Uterus (tissue), 4 donors: Measurements from ENCODE around the gene CCM2. TPM values are rescaled to one million over a fixed set of nuclear protein-coding genes. Genes with fewer than 3 reads are reported as not detected.

Source experiments
- DNase-seq, 2 donors: peaks; one replicate each; pipeline ENCODE4 v3.0.0-alpha.2; 2019 to 2020
- H3K27ac ChIP-seq, 2 donors: fragments of 200-600 bp; sonication (generic); 1 replicate in 1 of 2; 2 replicates in 1 of 2; pipeline ENCODE4 v1.5.1; 2016 to 2018
- H3K27me3 ChIP-seq, 2 donors: fragments of 200-600 bp; sonication (generic); one replicate each; pipeline ENCODE4 v1.5.1; 2018 to 2019; ENCODE audit warnings: control low read depth in 1 of 2
- H3K36me3 ChIP-seq, 2 donors: fragments of 200-600 bp; sonication (generic); one replicate each; pipeline ENCODE4 v1.5.1; 2019; ENCODE audit warnings: control low read depth in 1 of 2
- H3K4me1 ChIP-seq, 2 donors: fragments of 200-600 bp; sonication (generic); one replicate each; pipeline ENCODE4 v1.5.1; 2018 to 2019; ENCODE audit warnings: control low read depth in 1 of 2
- H3K4me3 ChIP-seq, 2 donors: fragments of 200-600 bp; sonication (generic); 1 replicate in 1 of 2; 2 replicates in 1 of 2; pipeline ENCODE4 v1.5.1; 2018 to 2019; ENCODE audit warnings: mild to moderate bottlenecking in 1 of 2
- H3K9me3 ChIP-seq, 2 donors: fragments of 200-600 bp; sonication (generic); one replicate each; pipeline ENCODE4 v1.5.1; 2019; ENCODE audit warnings: control low read depth in 1 of 2
- POLR2A ChIP-seq, 2 donors: fragments of 450-650 bp; IDR thresholded peaks; one replicate each; pipeline ENCODE4 v1.6.1; 2016; ENCODE audit warnings: antibody characterized with exemption in 2 of 2, mild to moderate bottlenecking in 1 of 2, moderate library complexity in 1 of 2
- intact Hi-C: fragments of 100-400 bp; cut with DNase I; formaldehyde crosslinking; loops from one replicate; pipeline ENCODE4 v1.15.1; 2023; ENCODE audit warnings: low total_unique reads
- total RNA-seq, 4 donors: library from RNA; depleted of rRNA in 3 of 4; stranded (reverse); fragments of >200 nt in 3 of 4; gene quantifications; one replicate each; pipeline versions ENCODE4 v1.1.0 to v1.2.4, GENCODE V29; 2014 to 2023
- TF ChIP-seq, protein P1 (sequence below), 4 experiments: fragments of 200-600 bp in 2 of 4; fragments of 450-650 bp in 2 of 4; sonication (generic) in 2 of 4; IDR thresholded peaks; one replicate each; pipeline ENCODE4 v1.5.1; 2016 to 2019; ENCODE audit warnings: antibody characterized with exemption in 4 of 4, mild to moderate bottlenecking in 2 of 4, moderate library complexity in 1 of 4
- donor health status: DM: yes; HTN: yes; CAD: no.

CCM2 gene
- total RNA-seq, 4 donors from 2014 or later: 7.6 to 70.2 (median 33.6) TPM

DNA sequence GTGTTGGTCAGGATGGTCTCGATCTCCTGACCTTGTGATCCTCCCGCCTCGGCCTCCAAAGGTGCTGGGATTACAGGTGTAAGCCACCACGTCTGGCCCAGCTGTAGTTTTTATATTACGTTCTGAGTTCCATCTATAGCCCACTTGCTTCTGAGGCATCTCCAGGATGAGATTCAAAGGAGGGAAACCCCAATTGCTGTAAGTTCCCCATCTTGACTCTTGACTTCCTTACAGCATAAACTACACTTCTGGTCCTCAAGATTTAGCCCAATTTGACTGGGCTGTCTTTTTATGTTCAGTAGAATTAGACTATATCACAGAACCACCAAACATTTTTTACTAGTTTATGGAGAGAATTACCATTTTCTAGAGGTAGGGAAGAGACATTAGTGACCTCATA is 44.3 kb downstream of the CCM2 start:
- Histone ChIP-seq H3K4me1 (no peaks in the 10 kb centered on the region), H3K4me3 (no peak overlapping the region), H3K27ac (no peak overlapping the region), H3K36me3 (no peaks in the 10 kb centered on the region), H3K9me3 (no peaks in the 10 kb centered on the region), H3K27me3 (no peaks in the 10 kb centered on the region)
- TF ChIP-seq, protein P1, sequence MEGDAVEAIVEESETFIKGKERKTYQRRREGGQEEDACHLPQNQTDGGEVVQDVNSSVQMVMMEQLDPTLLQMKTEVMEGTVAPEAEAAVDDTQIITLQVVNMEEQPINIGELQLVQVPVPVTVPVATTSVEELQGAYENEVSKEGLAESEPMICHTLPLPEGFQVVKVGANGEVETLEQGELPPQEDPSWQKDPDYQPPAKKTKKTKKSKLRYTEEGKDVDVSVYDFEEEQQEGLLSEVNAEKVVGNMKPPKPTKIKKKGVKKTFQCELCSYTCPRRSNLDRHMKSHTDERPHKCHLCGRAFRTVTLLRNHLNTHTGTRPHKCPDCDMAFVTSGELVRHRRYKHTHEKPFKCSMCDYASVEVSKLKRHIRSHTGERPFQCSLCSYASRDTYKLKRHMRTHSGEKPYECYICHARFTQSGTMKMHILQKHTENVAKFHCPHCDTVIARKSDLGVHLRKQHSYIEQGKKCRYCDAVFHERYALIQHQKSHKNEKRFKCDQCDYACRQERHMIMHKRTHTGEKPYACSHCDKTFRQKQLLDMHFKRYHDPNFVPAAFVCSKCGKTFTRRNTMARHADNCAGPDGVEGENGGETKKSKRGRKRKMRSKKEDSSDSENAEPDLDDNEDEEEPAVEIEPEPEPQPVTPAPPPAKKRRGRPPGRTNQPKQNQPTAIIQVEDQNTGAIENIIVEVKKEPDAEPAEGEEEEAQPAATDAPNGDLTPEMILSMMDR (IDR thresholded peaks at IDR 0.05): no peak
- TF ChIP-seq POLR2A (IDR thresholded peaks at IDR 0.05): no peak
- no peak for DNase-seq
- intact Hi-C loops: no loop called here

DNA sequence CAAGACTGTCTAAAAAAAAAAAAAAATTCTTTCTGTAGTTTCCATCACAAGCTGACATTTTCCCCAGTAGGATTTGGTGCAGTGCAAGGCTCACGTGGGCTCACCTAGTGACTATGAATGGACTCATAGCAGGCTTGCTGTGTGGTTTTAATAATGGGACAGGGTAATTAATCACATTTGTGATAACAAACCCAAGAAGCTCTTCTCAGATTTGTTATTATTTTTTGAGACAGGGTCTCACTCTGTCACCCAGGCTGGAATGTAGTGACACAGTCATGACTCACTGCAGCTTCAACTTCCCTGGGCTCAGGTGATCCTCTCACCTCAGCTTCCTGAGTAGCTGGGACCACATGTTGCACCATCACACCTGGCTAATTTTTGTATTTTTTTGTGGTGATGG is 48.7 kb downstream of the CCM2 start:
- no peaks in the 10 kb centered on the region for H3K27me3 ChIP-seq
- no peak overlapping the region for H3K4me3 ChIP-seq
- intact Hi-C loops: no loop called here
- TF ChIP-seq, protein P1 (IDR thresholded peaks at IDR 0.05): no peak
- TF ChIP-seq POLR2A (IDR thresholded peaks at IDR 0.05): no peak
- H3K36me3 ChIP-seq: no peaks in the 10 kb centered on the region
- no peaks in the 10 kb centered on the region for H3K4me1 ChIP-seq
- H3K27ac ChIP-seq: no peak overlapping the region
- DNase-seq: no peak
- H3K9me3 ChIP-seq: no peaks in the 10 kb centered on the region

DNA sequence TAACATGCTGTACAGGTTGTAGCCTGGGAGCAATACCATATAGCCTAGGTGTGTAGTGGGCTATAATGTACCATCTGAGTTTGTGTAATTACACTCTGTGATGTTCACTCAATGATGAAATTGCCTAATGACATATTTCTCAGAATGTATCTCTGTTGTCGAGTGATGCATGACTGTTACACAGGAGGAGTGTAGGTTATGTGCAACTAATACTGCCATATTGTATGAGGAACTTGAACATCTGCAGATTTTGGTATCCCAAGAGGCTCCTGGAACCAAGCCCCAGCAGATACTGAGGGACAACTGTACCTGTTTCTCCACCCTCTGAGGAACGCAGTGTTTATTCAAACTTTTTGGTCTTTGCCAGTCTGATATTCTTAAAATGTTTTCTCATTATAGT is 50.2 kb downstream of the CCM2 start:
- TF ChIP-seq, protein P1 (IDR thresholded peaks at IDR 0.05): no peak
- no peak for TF ChIP-seq POLR2A (IDR thresholded peaks at IDR 0.05)
- Histone ChIP-seq H3K9me3 (no peaks in the 10 kb centered on the region), H3K4me3 (no peak overlapping the region), H3K27me3 (no peaks in the 10 kb centered on the region), H3K4me1 (no peaks in the 10 kb centered on the region), H3K27ac (no peak overlapping the region), H3K36me3 (no peaks in the 10 kb centered on the region)
- DNase-seq: no peak
- intact Hi-C loops: no loop called here

DNA sequence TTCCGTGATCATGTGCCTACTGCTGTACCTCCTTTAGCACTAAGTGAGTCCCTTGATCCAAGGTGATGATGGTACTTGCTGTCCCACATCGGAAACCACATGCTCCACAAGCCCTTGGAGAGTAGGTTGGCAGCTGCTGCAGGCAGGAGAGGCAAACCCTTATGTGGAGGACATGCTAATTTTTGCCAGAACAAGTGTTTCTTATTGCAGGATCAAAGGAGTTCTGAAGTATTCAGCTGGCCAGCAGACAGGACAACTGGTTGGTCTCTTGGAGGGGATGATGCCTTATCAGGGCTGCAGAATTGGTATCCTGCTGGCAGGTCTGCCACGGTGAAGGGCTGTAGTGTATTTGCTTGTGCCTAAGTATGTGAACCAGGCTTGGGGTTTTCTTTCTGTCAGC is 52.0 kb downstream of the CCM2 start:
- Histone ChIP-seq H3K4me3 (no peak overlapping the region), H3K36me3 (no peaks in the 10 kb centered on the region), H3K27ac (no peak overlapping the region), H3K9me3 (no peaks in the 10 kb centered on the region), H3K27me3 (no peaks in the 10 kb centered on the region), H3K4me1 (no peaks in the 10 kb centered on the region)
- intact Hi-C loops: no loop called here
- TF ChIP-seq, protein P1 (IDR thresholded peaks at IDR 0.05): no peak
- TF ChIP-seq POLR2A (IDR thresholded peaks at IDR 0.05): no peak
- no peak for DNase-seq

DNA sequence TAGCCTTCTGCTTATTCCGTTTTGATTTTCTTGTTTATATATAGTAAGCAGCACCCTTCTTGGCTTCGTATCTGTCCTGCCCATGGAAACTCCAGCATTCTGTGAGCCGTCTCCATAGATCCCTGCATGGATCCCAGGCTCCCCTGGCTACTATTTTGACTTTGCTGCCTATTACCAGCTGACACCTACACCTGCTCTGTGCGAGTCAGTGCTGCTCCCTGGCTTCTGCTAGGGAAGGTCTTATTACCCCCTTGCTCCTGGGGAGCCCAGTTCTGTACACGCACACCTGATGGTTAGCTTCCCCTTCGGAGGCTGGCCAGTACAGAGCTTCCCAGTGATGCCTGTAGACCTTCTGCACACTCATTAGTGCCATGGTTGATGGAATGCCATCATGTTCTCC is 53.4 kb downstream of the CCM2 start:
- DNase-seq: no peak
- no peaks in the 10 kb centered on the region for H3K9me3 ChIP-seq
- no peaks in the 10 kb centered on the region for H3K27me3 ChIP-seq
- no peak overlapping the region for H3K4me3 ChIP-seq
- H3K4me1 ChIP-seq: no peaks in the 10 kb centered on the region
- intact Hi-C loops: no loop called here
- no peak overlapping the region for H3K27ac ChIP-seq
- H3K36me3 ChIP-seq: no peaks in the 10 kb centered on the region
- TF ChIP-seq, protein P1 (IDR thresholded peaks at IDR 0.05): no peak
- TF ChIP-seq POLR2A (IDR thresholded peaks at IDR 0.05): no peak
